ENCODE results near the gene FGFR4.

The FGFR4 gene

DNA sequence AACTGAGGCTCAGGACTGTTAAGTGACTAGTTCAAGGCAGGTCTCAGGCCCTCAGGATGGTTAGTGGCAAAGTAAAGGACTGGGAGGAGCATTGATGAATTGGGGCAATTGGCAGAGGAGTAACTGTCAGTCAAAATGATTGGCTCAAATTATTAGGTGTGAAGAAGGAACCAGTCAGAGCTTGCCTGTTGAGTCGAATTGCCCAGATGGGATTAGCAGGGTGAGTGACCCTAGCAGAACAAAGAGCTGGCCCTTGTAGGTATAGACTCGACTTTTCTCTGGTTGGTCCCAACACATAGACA lies 44.3 kb downstream of the FGFR4 start:
- TF ChIP-seq, protein P1, sequence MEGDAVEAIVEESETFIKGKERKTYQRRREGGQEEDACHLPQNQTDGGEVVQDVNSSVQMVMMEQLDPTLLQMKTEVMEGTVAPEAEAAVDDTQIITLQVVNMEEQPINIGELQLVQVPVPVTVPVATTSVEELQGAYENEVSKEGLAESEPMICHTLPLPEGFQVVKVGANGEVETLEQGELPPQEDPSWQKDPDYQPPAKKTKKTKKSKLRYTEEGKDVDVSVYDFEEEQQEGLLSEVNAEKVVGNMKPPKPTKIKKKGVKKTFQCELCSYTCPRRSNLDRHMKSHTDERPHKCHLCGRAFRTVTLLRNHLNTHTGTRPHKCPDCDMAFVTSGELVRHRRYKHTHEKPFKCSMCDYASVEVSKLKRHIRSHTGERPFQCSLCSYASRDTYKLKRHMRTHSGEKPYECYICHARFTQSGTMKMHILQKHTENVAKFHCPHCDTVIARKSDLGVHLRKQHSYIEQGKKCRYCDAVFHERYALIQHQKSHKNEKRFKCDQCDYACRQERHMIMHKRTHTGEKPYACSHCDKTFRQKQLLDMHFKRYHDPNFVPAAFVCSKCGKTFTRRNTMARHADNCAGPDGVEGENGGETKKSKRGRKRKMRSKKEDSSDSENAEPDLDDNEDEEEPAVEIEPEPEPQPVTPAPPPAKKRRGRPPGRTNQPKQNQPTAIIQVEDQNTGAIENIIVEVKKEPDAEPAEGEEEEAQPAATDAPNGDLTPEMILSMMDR (conservative IDR thresholded peaks at IDR 0.05; ENCODE audit: control insufficient read depth, insufficient read depth, low read depth, low read length): no peak
- DNase-seq (ENCODE audit: low read depth): no peak
- H3K4me3 ChIP-seq (ENCODE audit: control insufficient read depth, low read depth, low read length): no peak overlapping the region

DNA sequence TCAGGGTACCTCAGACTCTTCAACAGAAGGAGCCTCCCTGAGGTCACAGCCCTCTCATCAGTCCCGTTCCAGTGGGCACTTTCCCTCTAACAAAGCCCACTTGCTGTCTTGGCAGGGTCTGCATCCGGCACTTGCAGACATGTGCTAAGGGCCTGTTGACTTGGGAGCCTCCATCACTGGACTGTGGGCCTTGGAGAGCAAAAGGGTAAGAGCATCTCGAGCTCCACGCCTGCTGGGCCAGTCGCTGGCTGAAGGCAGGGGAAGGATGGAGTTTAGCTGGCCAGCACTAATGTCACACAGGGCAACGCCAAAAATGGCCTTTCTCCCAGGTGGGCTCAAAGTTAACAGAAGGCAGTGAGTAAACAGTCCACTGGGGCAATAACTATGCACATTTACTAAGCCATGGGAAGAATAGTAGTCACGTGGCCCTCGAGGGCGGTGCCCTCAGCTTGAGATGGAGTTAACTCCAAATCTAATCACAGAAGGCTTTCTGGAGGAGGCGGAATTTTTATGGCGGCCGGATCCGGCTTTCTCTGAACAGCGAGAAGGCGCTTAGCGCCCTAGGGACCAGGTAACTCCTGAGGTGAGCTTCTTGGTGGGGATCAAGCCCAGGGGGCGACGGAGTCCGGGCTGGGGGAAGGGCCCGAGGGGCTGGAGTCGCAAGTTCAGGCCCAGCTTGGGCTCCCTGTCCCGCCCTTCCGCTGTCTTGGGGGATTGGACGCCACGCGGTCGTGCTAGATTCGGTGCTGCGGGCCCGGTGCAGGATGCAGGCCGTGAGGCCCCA lies 44.8 kb downstream of the FGFR4 start:
- TF ChIP-seq, protein P1 (conservative IDR thresholded peaks at IDR 0.05; ENCODE audit: control insufficient read depth, insufficient read depth, low read depth, low read length): no peak
- DNase-seq (ENCODE audit: low read depth): no peak
- no peak overlapping the region for H3K4me3 ChIP-seq (ENCODE audit: control insufficient read depth, low read depth, low read length)

DNA sequence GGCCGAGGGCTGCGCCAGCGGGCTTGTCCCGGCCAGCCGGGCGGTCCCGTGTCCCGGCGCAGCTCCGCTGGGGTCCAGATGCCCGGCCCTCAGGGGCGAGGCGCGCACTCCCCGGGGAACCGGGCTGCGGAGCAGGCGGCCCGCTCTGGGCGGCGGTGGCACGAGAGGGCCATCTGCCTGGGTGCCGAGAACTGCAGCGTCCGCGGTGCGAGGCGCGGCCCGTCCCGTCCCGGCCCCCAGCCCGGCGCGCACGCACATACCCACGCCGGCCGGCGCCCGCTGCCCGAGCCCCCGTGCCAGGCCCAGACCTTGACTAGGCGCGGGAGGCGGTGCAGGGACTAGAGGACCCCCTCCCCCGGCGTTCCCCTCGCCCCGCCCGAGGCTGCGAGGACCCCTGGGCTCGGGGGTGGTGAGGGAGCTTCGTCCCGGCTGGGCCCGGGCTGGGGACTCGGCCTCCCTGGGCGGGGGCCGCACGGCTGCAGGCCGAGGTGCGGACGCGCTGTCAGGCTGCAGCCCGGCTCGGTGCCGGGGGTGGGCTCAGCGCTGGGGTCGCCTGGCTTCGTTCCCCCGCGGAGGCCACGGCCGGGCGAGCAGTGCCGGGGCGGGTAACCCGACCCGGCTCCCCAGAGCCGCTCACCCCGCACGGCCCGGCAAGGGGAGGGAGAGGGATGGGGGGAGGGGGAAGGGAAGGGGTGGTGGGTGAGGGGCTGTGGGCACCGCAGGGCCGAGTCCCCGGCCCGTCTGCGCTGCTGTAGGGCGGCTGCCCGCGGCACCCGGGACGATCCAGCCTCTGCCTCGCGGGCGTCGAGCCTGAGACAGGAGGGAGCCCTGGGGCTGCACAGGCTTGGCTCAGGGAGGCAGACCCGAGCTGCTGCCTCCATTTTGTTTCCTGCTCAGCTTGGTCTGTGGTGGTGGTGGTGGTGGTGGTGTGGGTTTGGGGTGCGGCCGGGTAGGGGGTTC lies 45.7 kb downstream of the FGFR4 start:
- TF ChIP-seq, protein P1 (conservative IDR thresholded peaks at IDR 0.05; ENCODE audit: control insufficient read depth, insufficient read depth, low read depth, low read length): no peak
- peak overlapping the region; percentile 24 for H3K4me3 ChIP-seq (ENCODE audit: control insufficient read depth, low read depth, low read length)
- peak; percentile 19 for DNase-seq (ENCODE audit: low read depth)

DNA sequence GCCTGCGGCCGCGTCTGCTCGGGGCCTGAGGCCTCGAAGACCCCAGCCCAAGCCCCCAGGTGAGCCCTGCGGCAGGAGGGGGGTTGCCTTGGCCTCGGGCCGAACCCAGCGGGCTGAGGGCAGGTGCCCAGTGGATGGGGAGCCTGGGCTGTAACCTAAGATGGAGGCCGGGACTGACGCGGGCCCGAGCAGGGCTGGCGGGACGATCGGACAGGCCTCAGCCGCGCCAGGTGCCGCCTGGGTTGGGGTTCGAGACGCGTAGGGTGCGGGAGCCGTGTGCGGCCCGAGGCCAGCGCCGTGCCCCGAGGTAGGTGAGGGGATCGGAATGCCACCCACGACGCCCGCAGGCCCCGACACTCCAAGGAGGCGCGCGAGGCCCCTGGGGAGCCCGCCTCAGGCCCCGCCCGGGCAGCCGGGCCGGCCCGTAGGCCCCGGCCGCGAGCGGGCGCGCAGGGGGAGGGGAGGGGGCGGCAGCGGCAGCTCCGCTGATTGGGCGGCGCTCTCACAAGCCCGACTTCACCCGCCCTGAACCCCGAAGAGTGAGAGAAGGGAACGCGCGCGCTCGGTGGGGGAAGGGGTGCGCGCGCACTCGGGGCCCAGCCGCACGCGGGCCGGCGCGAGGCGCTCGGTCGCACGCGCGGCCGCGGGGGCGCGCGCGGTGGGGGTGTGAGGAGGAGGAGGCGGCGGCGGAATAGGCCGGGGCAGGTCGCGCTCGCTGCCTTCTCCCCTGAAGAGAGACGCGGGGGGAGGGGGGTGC lies 46.6 kb downstream of the FGFR4 start, which contains the start of gene NSD1:
NSD1 (plus strand) TSS at position 678 of the 757 bp plus-strand sequence. CDS start 1,331 bp downstream, outside the sequence.
- peak within 1 kb of the TSS; percentile 59 for H3K4me3 ChIP-seq (ENCODE audit: control insufficient read depth, low read depth, low read length)
- TF ChIP-seq, protein P1 (conservative IDR thresholded peaks at IDR 0.05; ENCODE audit: control insufficient read depth, insufficient read depth, low read depth, low read length): no peak
- DNase-seq (ENCODE audit: low read depth): peak; percentile 76

DNA sequence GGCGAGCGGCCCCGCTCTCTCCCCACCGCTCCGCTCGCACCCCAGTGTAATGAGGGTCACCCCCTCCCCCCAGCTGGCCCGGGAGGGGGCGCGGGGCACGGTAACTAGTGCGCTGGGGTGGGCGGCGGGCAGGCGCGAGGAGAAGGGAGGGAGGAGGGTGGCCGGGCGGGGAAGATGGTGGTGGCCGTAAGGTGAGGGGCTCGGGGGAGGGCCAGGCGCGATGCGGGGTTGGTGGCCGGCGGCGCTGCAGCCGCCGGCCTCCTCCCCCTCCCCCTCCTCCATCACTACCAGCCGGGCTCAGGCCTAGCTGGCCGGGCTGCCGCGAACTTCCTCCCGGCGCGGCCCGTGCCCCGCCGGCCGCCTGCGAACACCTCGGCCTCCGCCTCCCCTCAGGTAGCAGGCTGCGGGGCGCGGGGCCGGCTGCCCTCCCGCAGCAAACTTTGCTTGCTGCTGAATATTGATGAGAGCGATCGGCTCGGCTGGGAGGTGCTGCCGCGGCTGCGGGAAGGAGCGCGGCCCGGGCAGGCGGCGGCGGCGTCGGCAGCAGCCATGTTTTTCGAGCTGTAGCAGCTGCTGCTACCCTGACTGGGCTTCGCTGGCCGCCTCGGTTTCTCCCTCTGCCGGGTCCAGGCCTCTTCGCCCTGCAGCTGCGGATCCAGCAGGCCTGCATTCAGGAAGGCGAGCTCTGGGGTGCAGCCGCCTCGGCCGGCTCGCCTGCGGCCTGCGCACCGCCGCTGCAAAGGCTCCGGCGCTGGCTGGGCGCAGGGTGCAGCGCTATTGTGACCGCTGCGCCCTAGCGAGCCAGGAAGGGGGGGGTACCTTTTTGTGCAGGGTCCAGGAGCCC lies 47.4 kb downstream of the FGFR4 start:
- TF ChIP-seq, protein P1 (conservative IDR thresholded peaks at IDR 0.05; ENCODE audit: control insufficient read depth, insufficient read depth, low read depth, low read length): no peak
- peak overlapping the region; percentile 59 for H3K4me3 ChIP-seq (ENCODE audit: control insufficient read depth, low read depth, low read length)
- peak; percentile 26 for DNase-seq (ENCODE audit: low read depth)

Measured in fibroblast of mammary gland (primary cell).